ACC112 (cell line): ENCODE measurements around the gene SLC35F5.
"Not testable (repeated sequence)": the region's sequence is repeated elsewhere in the genome, so short reads cannot be mapped to it uniquely, and the experiment has no call there.

Source experiments
- H2AFZ ChIP-seq: fragments of 200-600 bp; sonication (generic); one replicate; pipeline ENCODE4 v1.6.0; 2017; ENCODE audit warnings: antibody characterized with exemption, low read length; ENCODE audit not compliant: unreplicated experiment
- H3K27ac ChIP-seq: fragments of 200-600 bp; sonication (generic); 2 replicates; pipeline ENCODE4 v1.5.1; 2014; ENCODE audit warnings: low read depth, mild to moderate bottlenecking, antibody characterized with exemption, low read length, moderate library complexity
- H3K27me3 ChIP-seq: fragments of 200-600 bp; sonication (generic); 2 replicates; pipeline ENCODE4 v1.6.1; 2014; ENCODE audit warnings: mild to moderate bottlenecking, antibody characterized with exemption, low read length, moderate library complexity, mixed read lengths; ENCODE audit not compliant: insufficient read depth
- H3K36me3 ChIP-seq: fragments of 200-600 bp; sonication (generic); 2 replicates; pipeline ENCODE4 v1.6.1; 2016; ENCODE audit warnings: mild to moderate bottlenecking, antibody characterized with exemption, low read length, moderate library complexity, mixed read lengths; ENCODE audit not compliant: insufficient read depth
- H3K4me1 ChIP-seq: fragments of 200-600 bp; sonication (generic); one replicate; pipeline ENCODE4 v1.6.1; 2016; ENCODE audit warnings: low read length, mixed read lengths; ENCODE audit not compliant: insufficient read depth, unreplicated experiment, control insufficient read depth
- H3K4me3 ChIP-seq: fragments of 200-600 bp; sonication (generic); 2 replicates; pipeline ENCODE4 v1.5.1; 2014; ENCODE audit warnings: mild to moderate bottlenecking, low read depth, low read length
- H3K79me2 ChIP-seq: fragments of 200-600 bp; sonication (generic); one replicate; pipeline ENCODE4 v1.6.0; 2016; ENCODE audit warnings: low read length; ENCODE audit not compliant: control insufficient read depth, unreplicated experiment, insufficient read depth

SLC35F5 gene

DNA sequence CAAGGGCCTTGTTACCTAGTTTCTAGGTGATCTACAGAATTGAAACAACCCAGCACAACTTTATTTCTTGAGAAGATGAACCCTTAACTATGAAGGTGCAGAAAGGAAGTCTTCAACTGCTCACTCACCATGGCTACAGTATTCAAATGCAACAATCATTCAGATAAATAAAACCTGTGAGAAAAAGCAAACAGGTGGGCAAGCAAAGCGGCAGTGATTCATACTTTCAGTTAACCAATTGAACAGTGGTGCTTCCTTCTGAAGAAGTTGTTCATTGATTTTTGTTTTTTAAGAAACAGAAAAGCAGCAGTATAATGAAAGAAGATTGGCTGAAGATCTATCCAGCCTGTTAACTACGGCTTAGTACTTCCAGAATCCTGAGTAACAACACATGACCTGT, 43.5 kb downstream of the SLC35F5 start:
- H2AFZ ChIP-seq, result no peak overlapping the region
- no peak overlapping the region for H3K4me3 ChIP-seq
- no peaks in the 10 kb centered on the region for H3K27me3 ChIP-seq
- H3K79me2 ChIP-seq, result no peaks in the 10 kb centered on the region
- H3K36me3 ChIP-seq, result peaks cover 13% of the 10 kb centered on the region
- no peaks in the 10 kb centered on the region for H3K4me1 ChIP-seq
- H3K27ac ChIP-seq, result no peak overlapping the region

DNA sequence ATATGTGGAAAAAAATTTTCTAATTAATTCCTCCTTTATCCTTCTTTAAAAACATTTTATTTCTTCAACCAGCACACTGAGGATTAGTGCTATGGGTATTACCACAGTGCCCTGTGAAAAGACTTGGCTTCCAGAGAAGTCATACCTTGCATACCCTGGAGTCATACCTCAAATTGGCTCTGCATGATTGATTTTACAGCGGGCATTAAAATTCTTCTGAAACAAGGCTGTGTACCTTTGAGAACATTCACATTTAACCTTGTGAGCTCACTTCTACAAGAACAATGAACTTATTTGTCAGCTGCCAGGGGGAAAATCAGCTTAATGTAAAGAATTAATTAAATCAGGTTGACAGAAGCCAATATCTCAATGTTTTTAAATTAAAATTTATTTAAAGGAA, 44.6 kb downstream of the SLC35F5 start:
- Histone ChIP-seq H3K79me2 (no peaks in the 10 kb centered on the region), H3K4me1 (no peaks in the 10 kb centered on the region), H3K36me3 (peaks cover 13% of the 10 kb centered on the region), H3K27me3 (no peaks in the 10 kb centered on the region), H2AFZ (no peak overlapping the region), H3K4me3 (no peak overlapping the region), H3K27ac (no peak overlapping the region)

- H3K4me1 ChIP-seq, result no peaks in the 10 kb centered on the region
- no peak overlapping the region for H3K27ac ChIP-seq
- no peak overlapping the region for H3K4me3 ChIP-seq
- H3K79me2 ChIP-seq, result no peaks in the 10 kb centered on the region
- H2AFZ ChIP-seq, result no peak overlapping the region
- no peaks in the 10 kb centered on the region for H3K27me3 ChIP-seq
- peaks cover 4% of the 10 kb centered on the region; the same call in 1 of the 2 replicates for H3K36me3 ChIP-seq
Observed at GRCh38 chr2:113709022-113709421, 47.4 kb downstream of the SLC35F5 start.

DNA sequence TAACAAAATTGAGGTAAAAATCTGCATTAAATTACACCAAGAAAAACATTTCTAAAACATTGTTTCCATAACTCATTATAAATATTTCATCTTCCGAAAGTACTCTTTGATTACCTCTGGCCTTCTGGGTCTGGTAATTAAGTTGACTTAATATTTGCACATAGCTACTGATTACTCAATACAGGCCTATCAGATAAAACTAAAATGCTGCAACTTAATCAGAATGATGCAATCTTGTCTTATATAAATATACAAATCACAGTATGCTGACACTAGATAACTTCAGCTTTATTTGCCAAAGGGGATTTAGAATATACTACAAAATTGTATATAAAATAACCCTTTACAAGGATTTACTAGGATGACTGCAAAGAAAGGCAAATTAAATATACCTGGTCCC, 49.3 kb downstream of the SLC35F5 start:
- no peaks in the 10 kb centered on the region for H3K4me1 ChIP-seq
- H3K27ac ChIP-seq, result no peak overlapping the region
- peaks cover 8% of the 10 kb centered on the region; the same call in 1 of the 2 replicates for H3K36me3 ChIP-seq
- no peak overlapping the region for H2AFZ ChIP-seq
- no peaks in the 10 kb centered on the region for H3K79me2 ChIP-seq
- no peak overlapping the region for H3K4me3 ChIP-seq
- no peaks in the 10 kb centered on the region for H3K27me3 ChIP-seq

DNA sequence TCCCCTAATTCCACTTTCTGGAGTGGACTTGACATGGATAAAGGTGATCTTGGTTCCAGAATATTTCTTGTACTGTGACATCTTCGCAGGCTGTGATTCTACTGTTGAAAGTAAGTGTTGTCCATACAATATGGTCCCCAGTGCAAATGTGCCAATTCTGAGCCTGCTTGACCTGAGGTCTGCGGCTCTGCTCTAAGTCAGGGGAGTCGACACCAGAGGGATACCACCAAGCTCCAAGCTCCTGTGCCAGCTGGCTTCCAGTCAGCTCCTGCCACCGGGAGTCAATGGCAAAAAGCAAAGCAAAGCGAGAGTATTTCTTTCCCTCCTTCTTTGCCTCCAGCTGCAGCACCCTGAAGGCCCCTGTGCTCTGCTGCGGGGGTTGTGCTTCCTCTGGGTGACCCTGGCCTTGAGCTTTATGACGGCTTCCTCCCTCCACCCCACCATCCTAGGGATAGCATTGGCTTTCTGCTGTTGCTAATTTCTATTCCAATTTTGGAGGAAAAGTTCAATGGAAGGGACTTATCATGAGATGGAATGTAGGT, 50.4 kb downstream of the SLC35F5 start:
- Histone ChIP-seq H3K4me1 (no peaks in the 10 kb centered on the region), H3K79me2 (no peaks in the 10 kb centered on the region), H3K36me3 (peaks cover 8% of the 10 kb centered on the region; the same call in 1 of the 2 replicates), H3K27ac (no peak overlapping the region), H3K27me3 (no peaks in the 10 kb centered on the region), H2AFZ (no peak overlapping the region), H3K4me3 (no peak overlapping the region)

DNA sequence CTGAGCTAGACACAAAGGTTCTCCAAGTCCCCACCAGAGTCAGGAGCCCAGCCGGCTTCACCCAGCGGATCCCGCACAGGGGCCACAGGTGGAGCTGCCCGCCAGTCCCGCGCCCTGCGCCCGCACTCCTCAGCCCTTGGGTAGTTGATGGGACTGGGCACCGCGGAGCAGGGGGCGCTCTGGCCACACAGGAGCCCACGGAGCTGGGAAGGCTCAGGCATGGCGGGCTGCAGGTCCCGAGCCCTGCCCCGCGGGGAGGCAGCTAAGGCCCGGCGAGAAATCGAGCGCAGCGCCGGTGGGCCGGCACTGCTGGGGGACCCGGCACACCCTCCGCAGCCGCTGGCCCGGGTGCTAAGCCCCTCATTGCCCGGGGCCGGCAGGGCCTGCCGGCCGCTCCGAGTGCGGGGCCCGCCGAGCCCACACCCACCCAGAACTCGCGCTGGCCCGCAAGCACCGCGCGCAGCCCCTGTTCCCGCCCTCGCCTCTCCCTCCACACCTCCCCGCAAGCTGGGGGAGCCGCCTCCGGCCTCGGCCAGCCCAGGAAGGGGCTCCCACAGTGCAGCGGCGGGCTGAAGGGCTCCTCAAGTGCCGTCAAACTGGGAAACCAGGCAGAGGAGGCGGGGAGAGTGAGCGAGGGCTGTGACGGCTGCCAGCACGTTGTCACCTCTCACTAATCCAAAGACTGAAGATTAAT, 52.0 kb downstream of the SLC35F5 start:
- not testable (repeated sequence) for H2AFZ ChIP-seq

DNA sequence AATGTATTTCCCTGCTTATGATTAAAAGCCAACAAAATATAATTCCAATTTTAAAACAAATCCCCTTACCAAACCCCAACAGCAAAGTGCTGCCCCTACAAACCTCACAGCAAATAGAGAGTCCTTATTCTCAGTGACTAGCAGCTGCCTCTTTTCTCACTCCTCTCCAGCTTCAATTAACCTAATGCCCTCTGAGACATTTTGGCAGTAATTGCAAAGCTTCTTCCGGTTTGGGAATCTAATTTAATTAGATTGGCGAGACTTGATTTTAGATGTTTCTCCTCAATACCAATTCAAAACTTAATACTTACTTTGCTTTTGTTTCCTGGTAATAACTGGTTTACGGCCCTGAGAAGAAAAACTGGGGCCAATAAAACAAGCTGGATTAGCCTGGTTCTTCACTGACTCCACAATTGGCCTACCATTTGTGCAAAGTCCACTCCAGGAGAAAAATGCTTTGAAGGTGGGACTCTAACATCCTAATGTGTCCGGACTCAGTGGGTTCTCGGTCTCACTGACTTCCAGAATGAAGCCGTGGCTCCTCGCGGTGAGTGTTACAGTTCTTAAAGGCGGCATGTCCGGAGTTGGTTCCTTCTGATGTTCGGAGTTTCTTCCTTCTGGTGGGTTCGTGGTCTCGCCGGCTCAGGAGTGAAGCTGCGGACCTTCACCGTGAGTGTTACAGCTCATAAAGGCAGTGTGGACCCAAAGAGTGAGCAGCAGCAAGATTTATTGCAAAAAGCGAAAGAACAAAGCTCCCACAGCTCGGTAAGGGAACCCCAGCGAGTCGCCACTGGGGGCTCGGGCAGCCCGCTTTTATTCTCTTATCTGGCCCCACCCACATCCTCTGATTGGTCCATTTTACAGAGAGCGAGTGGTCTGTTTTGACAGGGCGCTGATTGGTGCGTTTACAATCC, 52.8 kb downstream of the SLC35F5 start:
- Histone ChIP-seq H3K27me3 (no peaks in the 10 kb centered on the region), H3K27ac (no peak overlapping the region), H3K79me2 (no peaks in the 10 kb centered on the region), H2AFZ (no peak overlapping the region), H3K4me3 (no peak overlapping the region), H3K36me3 (peaks cover 8% of the 10 kb centered on the region; the same call in 1 of the 2 replicates), H3K4me1 (no peaks in the 10 kb centered on the region)

More for the DNA sequence above, 52.0 kb downstream of the SLC35F5 start:
- not testable (repeated sequence) for H3K36me3 ChIP-seq, H3K27me3 ChIP-seq, H3K4me3 ChIP-seq, H3K79me2 ChIP-seq, H3K4me1 ChIP-seq, H3K27ac ChIP-seq

- Histone ChIP-seq H3K4me1 (no peaks in the 10 kb centered on the region), H3K27me3 (no peaks in the 10 kb centered on the region), H3K36me3 (peaks cover 8% of the 10 kb centered on the region; the same call in 1 of the 2 replicates), H2AFZ (no peak overlapping the region), H3K4me3 (no peak overlapping the region), H3K27ac (no peak overlapping the region), H3K79me2 (no peaks in the 10 kb centered on the region)
Observed at GRCh38 chr2:113700186-113700841, 56.1 kb downstream of the SLC35F5 start.

- Histone ChIP-seq H3K4me1 (no peaks in the 10 kb centered on the region), H3K27ac (no peak overlapping the region), H3K79me2 (no peaks in the 10 kb centered on the region), H3K27me3 (no peaks in the 10 kb centered on the region), H3K4me3 (no peak overlapping the region), H3K36me3 (0 out of 2 replicates have a peak, but pooled peaks cover 4% of the 10 kb centered on the region), H2AFZ (no peak overlapping the region)
Observed at GRCh38 chr2:113698892-113699447, 57.5 kb downstream of the SLC35F5 start.

DNA sequence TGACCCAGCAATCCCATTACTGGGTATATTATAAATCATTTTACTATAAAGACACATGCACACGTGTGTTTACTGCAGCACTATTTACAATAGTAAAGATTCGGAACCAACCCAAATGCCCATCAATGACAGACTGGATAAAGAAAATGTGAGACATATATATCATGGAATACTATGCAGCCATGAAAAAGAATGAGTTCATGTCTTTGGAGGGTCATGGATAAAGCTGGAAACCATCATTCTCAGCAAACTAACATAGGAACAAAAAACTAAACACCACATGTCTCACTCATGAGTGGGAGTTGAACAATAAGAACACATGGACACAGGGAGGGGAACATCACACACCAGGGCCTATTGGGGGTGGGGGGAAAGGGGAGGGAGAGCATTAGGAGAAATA, 58.2 kb downstream of the SLC35F5 start:
- not testable (repeated sequence) for H2AFZ ChIP-seq, H3K4me1 ChIP-seq, H3K4me3 ChIP-seq, H3K27me3 ChIP-seq, H3K79me2 ChIP-seq, H3K27ac ChIP-seq, H3K36me3 ChIP-seq
